ENCODE results near the gene NACC1.
"Not testable (repeated sequence)": the region's sequence is repeated elsewhere in the genome, so short reads cannot be mapped to it uniquely, and the experiment has no call there.

NACC1 gene

DNA sequence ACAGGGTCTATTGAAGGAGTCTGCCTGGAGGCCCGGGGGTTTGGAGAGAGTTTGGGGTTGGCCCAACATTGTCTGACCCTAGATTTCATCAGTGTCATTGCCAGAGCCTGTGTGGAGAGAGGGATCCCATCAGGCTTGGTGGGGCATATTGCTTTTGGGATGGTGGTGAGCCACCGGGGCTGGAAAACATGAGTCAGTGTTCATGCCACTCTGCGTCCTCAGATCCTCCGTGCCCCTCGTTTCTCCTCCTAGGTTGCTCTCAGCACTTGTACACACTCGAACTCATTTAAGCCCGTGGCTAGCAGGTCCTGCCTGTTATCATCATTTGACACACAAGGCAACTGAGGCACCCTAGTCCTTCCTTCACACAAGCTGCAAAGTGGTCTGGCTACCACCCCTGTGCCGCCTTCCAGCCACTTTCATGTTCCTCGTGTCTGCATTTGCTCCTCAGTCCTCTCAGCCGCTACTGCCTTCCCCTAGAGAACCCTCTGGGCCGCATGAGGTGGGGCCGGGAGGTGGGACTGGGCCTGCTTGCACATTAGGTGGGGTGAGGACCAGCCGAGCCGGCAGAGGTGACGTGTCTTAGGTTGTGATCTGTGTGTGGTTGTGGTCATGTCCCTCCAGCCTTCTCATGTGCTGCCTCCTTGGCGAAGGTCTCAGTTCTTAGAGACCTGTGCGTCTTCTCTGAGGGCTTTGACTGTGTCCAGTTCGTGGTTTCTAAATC is 3.6 kb downstream of the NACC1 start:
- DNase-seq: no peak

DNA sequence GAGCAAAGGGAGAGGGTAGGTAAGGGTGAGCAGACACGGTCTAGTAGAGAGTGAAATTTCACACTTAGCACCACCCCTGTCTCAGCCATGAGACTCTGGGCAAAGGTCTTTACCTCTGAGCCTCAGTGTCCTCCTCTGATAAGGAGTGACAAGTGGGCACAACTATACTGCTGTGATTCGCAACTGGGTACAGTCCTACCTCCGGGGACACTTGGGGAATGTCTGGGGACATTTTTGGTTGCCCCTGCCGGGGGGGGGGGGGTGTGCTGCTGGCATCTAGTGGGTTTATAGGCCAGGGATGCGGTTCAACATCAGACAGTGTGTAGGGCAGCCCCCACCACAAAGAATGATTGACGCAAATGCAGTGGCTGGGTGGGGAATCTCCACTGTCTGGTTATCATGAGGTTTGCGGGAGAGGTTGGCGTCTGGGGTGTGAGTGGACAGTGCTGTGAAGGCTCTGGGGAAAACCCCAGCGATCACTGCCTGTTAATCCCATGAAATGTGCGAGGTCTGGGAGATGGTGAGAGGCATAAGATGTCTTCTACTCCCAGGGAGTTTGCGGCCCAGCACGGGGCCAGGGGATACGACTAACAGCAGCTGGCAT is 4.3 kb downstream of the NACC1 start:
- DNase-seq: no peak

- DNase-seq: no peak
These were observed 5.2 kb downstream of the NACC1 start for GRCh38 chr19:13122980-13123957.

DNA sequence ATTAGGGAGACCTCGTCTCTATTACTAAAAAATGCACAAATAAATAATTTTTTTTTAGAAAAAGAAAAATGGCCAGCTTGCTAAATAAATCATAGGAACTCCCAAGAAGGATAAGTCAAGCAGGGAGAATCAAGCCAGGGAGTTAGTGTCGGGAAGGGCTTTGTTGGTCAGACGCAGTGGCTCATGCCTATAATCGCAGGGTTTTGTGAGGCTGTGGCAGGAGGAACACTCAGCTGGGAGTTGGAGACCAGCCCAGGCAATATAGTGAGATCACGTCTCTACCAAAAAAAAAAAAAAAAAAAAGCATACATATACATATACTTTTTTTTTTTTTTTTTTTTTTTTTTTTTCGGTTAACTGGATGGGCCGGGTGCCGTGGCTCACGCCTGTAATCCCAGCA is 9.0 kb downstream of the NACC1 start:
- no peak for DNase-seq

DNA sequence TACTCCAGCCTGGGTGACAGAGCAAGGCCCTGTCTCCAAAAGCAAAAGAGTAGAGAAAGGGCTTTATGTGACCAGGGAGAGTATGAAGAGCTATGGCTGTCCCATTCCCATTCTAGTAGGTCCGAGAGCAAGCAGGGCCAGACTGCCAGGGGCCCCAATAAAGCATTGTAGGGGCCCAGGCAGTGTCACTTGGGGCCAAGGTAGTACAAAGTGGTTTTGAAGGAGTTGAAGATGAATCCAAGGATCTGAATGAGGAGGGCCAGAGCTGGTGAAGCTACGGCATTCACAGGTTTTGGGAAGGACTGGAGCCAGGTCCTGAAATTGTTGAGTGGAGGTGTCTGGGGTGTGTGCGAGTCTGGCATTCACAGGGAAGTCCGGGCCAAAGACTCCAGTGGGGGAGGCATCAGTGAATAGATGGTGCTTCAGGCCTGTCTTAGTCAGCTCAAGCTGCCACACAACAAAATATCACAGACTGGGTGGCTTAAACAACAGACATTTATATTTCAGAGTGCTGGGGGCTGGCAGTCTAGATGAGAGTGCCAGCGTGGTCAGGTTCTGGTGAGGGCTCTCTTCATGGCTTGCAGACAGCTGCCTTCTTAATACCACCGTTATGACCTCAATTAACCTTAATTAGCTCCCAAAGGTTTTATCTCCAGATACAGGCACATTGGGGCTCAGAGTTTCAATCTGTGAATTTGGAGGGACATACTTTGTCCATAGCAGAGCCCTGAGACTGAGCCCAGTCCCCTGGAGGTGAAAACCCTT is 9.9 kb downstream of the NACC1 start:
- no peak for DNase-seq

- DNase-seq: no peak
These were observed 10.5 kb downstream of the NACC1 start for GRCh38 chr19:13128583-13128982.

DNA sequence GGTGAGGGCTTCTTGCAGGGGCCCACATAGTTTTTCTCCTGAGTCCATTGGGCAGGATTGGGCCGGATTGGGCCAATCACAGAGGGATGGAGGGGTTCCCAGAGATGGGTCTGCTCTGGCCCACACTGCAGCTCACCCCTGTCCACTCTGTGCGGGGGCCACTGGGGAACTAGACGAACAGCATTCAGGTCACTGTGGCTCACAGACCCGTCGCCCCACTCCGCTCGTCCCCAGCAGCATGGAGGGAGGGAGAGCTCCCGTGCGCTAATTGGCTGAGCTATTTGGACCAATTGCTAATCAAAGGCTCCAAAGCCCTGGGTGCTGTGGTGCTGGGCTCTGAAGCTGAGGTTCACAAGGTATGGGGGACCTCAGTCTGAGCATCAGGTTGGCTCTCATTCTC is 11.3 kb downstream of the NACC1 start:
- no peak for DNase-seq

DNA sequence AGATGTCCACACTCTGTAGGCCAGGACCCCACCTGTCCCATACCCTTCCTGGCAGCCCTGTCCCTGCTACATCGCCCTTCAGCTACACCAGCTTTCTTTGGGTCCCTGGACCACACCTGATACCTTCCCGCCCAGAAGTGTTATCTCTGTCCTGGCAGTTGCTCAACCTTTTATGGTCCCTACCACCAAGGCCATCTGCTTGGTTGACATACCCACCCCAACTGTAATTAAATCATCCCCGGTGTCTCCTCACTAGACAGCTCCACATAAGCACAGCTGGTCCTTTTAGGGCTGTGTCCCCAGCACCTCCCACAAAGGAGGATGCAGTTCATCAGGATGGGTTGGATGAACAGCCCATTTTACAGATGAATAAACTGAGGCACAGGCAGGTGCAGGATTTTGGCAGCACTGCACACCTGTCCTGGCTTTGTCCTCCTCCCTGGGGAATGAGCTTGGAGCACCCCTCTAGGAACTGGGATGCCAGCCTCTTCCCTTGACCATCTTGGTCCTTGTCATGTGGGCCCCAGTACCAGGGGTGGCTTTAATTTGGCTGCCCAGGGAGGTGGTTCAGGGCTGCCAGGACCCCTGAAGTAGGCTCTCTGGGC is 12.9 kb downstream of the NACC1 start:
- no peak for DNase-seq

DNA sequence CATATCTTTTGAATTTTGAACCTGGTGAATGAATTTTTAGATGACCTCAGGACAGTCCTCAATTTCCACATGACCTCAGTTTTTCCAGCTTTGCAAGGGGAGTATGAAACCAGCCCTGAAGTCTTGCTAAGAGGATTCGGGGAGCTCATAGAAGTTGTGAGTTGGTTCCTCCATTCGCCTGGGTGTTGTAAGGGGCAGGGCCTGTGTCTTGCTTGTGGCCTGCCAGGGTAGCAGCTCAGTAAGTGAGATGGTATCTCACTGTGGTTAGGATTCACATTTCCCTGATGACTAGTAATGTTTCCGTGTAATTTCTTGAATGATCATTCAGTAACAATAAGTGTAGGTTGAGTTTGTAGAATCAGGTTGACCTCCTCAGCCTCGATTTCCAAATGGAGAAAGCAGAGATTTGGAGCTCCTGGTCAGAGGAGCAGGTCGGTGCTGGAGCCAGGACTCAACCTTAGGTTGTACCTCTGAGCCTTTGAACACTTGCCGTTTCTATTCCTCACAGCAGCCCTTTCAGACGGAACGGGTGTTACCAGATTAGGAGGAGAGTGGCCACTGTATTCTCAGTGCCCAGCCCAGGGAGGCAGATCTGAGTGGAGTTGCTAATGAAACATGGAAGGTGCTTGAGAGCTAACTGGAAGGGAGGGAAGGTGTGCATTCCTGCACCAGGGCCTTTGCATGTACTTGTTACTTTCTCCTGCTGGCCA is 14.6 kb downstream of the NACC1 start:
- no peak for DNase-seq

DNA sequence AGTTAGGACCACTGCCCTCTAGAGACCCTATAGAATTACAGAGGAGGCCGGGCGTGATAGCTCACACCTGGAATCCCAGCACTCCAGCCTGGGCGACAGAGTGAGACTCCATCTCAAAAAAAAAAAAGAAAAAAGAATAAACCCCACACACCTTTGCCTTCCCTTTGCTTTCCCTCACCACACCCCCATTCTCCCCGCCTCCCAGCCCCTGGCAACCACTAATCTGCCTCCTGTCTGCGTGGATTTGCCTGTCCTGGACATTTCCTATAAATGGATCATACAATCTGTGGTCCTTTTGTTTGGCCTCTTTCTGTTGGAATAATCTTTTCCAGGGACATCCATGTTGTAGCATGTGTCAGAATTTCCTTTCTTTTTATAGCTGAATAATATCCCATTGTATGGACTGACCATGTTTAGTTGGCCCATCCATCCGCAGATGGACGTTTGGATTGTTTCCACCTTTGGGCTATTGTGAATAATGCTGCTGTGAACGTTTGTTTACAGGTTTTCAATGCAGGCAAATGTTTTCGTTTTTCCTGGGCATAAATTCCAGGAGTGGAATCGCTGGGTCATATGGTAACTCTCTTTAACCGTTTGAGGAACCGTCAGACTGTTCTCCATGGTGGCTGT is 15.3 kb downstream of the NACC1 start:
- DNase-seq: no peak

GRCh38 chr19:13134626-13135025 is 16.6 kb downstream of the NACC1 start:
- no peak for DNase-seq

- DNase-seq: no peak
These were observed 17.3 kb downstream of the NACC1 start for GRCh38 chr19:13135068-13136062.

DNA sequence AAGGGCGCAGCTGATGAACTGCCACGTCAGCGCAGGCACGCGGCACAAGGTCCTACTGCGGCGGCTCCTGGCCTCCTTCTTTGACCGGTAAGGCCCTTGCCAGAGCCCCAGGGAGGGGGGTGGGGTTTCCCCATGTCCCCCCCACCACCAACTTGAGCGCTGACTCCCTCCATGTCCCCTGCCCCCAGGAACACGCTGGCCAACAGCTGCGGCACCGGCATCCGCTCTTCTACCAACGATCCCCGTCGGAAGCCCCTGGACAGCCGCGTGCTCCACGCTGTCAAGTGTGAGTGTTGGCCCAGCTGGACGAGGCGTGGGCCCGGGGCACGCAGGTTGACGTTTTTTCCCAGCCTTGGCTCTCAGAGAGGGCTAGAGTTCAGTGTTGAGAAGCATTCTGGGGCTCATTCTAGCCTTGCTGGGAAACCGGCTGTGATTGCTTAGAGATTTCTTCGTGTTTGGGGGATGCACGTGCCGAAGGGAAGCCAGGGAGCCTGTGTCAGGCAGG is 19.3 kb downstream of the NACC1 start:
- no peak for DNase-seq

GRCh38 chr19:13138171-13138915 is 20.3 kb downstream of the NACC1 start:
- no peak for DNase-seq

DNA sequence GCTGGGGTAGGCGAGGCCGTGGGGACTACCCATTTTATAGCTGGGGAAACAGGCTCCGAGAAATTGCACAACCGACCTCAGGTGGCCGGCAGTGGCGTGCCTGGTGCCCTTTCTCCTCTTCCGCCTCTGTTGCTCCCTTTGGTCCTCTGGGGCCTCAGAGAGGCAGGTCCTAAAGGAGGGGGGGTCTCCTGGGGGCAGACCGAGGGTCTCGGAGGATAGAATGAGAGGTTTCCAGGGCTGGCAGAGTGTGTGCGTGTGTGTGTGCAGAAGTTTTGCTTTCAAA is 20.8 kb downstream of the NACC1 start:
- DNase-seq: no peak

DNA sequence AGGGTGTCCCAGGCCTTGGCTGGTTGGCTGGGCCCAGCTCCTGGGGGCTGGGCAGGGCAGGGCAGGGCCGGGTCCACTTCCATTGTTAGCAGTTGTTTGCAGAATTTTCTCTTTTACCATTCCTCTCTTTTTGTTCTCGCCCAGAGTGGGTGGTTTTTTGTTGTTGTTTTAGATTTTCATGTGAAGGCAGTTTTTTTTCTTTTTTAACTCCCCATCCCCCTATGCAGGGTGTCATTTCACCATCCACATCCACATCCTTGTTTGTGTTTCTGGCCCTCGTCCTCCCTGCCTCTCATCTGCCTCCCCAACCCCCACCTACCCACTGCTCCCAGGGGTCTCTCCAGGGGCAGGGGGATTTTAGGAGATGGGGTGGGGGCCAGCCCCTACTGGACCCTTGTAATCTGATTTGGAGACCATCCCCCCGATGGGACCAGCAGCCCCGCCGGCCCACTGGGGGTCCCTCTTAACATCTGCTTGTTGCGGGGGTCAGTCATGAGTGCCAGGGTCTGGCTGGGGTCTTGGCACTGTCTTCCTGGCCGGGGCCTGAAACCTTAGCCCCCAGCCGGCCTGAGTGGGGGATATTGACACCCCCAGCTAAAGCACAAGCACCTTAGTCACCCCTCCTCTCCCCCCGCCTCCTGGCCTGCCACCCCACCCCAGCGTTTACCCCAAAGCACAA is 21.7 kb downstream of the NACC1 start:
- DNase-seq: no peak

GRCh38 chr19:13146763-13147563 is 28.9 kb downstream of the NACC1 start:
- DNase-seq: no peak

DNA sequence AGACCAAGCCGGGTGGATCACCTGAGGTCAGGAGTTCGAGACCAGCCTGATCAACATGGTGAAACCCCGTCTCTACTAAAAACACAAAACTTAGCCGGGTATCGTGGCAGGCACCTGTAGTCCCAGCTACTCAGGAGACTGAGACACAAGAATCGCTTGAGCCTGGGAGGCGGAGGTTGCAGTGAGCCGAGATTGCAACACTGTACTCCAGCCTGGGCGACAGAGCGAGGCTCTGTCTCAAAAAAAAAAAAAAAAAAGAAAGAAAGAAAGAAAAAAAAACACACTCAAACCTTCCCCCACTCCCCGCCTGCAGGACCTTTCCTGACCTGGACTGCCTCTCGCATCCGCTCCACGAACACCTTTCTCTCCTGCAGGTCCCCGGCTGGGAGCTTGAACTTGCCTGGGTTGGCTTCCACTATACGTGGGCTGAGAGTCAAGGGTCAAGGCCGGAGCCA is 31.1 kb downstream of the NACC1 start:
- not testable (repeated sequence) for DNase-seq
